Measurements from ENCODE around the gene NDUFA9. TPM values are rescaled to one million over a fixed set of nuclear protein-coding genes. Genes with fewer than 3 reads are reported as not detected.

NDUFA9 gene
- total RNA-seq, 1 experiment from 2014 or later: 74.0 TPM

DNA sequence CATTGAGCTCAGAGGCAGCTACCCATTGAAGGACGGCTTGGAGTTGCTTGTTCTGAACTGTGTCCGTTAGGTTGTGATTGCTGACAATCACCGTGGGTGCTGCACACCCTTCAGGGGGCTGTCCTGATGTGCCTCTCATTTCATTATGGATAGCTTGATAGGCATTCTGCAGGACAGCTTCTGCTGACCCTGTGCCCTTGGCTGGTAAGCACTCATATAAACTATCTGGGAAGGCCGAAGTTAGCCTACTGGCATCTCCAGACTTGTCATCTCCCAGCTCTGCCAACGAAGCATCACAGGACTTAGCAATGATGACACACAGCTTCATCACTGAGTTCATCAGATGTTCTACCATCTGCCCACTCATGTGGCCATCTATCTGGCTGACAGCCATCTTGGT is 22.4 kb upstream of the NDUFA9 start:
- intact Hi-C loops (cut with micrococcal nuclease; ENCODE audit: unreplicated experiment) (no loop called here), in situ Hi-C loops (cut with HindIII; ENCODE audit: low pct_unique_long_range_greater_than_20kb, low sequenced_read_pairs) (no loop called here)
- no peak for ATAC-seq
- ChIA-PET CTCF (no interaction called here), POLR2A (interaction anchor here (0.5 kb wide), 1 partner anchor 692 kb away, joined by 4 read pairs; no protein-coding TSS in a partner anchor)
- Histone ChIP-seq H3K36me3 (ENCODE audit: control insufficient read depth, insufficient read depth, low read length) (no peaks in the 10 kb centered on the region), H3K4me1 (ENCODE audit: control insufficient read depth, insufficient read depth, low read length) (no peaks in the 10 kb centered on the region), H3K27ac (ENCODE audit: low read length) (no peak overlapping the region), H3K27me3 (ENCODE audit: control insufficient read depth, insufficient read depth, low read length) (peaks cover 4% of the 10 kb centered on the region), H3K4me3 (ENCODE audit: low read depth in 2 of 2, low read length in 2 of 2) (no peak overlapping the region), H3K9me3 (ENCODE audit: control insufficient read depth, insufficient read depth, low read depth, low read length) (no peaks in the 10 kb centered on the region)
- no peak for DNase-seq (ENCODE audit: low read depth, low spot score)
- BruUV-seq (replicated peaks): no TSS peak
- TF ChIP-seq POLR2AphosphoS5 (IDR thresholded peaks at IDR 0.05; ENCODE audit: low read depth, low read length) (no peak), TCF7L2 (IDR thresholded peaks at IDR 0.05; ENCODE audit: low read depth, low read length) (no peak), SIN3A (IDR thresholded peaks at IDR 0.05; ENCODE audit: borderline replicate concordance, insufficient read depth, low read depth, low read length) (no peak)
- TF ChIP-seq, protein P1, sequence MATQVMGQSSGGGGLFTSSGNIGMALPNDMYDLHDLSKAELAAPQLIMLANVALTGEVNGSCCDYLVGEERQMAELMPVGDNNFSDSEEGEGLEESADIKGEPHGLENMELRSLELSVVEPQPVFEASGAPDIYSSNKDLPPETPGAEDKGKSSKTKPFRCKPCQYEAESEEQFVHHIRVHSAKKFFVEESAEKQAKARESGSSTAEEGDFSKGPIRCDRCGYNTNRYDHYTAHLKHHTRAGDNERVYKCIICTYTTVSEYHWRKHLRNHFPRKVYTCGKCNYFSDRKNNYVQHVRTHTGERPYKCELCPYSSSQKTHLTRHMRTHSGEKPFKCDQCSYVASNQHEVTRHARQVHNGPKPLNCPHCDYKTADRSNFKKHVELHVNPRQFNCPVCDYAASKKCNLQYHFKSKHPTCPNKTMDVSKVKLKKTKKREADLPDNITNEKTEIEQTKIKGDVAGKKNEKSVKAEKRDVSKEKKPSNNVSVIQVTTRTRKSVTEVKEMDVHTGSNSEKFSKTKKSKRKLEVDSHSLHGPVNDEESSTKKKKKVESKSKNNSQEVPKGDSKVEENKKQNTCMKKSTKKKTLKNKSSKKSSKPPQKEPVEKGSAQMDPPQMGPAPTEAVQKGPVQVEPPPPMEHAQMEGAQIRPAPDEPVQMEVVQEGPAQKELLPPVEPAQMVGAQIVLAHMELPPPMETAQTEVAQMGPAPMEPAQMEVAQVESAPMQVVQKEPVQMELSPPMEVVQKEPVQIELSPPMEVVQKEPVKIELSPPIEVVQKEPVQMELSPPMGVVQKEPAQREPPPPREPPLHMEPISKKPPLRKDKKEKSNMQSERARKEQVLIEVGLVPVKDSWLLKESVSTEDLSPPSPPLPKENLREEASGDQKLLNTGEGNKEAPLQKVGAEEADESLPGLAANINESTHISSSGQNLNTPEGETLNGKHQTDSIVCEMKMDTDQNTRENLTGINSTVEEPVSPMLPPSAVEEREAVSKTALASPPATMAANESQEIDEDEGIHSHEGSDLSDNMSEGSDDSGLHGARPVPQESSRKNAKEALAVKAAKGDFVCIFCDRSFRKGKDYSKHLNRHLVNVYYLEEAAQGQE (IDR thresholded peaks at IDR 0.05; ENCODE audit: insufficient read depth in 1 of 2, low read depth in 2 of 2, low read length in 1 of 2): no peak
- TF ChIP-seq, protein P2, sequence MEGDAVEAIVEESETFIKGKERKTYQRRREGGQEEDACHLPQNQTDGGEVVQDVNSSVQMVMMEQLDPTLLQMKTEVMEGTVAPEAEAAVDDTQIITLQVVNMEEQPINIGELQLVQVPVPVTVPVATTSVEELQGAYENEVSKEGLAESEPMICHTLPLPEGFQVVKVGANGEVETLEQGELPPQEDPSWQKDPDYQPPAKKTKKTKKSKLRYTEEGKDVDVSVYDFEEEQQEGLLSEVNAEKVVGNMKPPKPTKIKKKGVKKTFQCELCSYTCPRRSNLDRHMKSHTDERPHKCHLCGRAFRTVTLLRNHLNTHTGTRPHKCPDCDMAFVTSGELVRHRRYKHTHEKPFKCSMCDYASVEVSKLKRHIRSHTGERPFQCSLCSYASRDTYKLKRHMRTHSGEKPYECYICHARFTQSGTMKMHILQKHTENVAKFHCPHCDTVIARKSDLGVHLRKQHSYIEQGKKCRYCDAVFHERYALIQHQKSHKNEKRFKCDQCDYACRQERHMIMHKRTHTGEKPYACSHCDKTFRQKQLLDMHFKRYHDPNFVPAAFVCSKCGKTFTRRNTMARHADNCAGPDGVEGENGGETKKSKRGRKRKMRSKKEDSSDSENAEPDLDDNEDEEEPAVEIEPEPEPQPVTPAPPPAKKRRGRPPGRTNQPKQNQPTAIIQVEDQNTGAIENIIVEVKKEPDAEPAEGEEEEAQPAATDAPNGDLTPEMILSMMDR (IDR thresholded peaks at IDR 0.05): no peak

DNA sequence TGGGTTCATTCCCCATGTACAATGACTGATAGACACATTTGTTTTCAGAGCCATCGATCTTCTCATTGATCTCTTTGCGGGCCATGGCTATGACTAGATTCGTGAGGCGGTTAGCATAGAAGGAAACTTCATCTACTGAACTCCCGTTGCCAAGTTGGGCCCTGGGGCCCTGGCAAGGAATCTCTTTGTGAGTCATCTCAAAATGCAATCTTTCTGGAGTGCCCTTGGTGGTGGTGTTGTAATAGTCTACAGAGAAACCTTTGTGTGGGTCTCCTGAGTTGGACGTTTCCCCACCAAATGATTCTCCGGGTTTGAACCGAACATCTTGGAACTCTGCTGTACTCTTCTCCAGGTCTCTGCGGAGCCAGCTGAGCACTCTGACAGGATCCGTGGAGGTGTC is 20.5 kb upstream of the NDUFA9 start:
- intact Hi-C loops (cut with micrococcal nuclease; ENCODE audit: unreplicated experiment) (no loop called here), in situ Hi-C loops (cut with HindIII; ENCODE audit: low pct_unique_long_range_greater_than_20kb, low sequenced_read_pairs) (no loop called here)
- peaks cover 8% of the 10 kb centered on the region for H3K27me3 ChIP-seq (ENCODE audit: control insufficient read depth, insufficient read depth, low read length)
- no peak for ATAC-seq
- POLR2A ChIA-PET: no interaction called here
- H3K36me3 ChIP-seq (ENCODE audit: control insufficient read depth, insufficient read depth, low read length): no peaks in the 10 kb centered on the region
- TF ChIP-seq TCF7L2 (IDR thresholded peaks at IDR 0.05; ENCODE audit: low read depth, low read length) (no peak), SIN3A (IDR thresholded peaks at IDR 0.05; ENCODE audit: borderline replicate concordance, insufficient read depth, low read depth, low read length) (no peak), POLR2AphosphoS5 (IDR thresholded peaks at IDR 0.05; ENCODE audit: low read depth, low read length) (no peak)
- TF ChIP-seq, protein P1 (IDR thresholded peaks at IDR 0.05; ENCODE audit: insufficient read depth in 1 of 2, low read depth in 2 of 2, low read length in 1 of 2): no peak
- TF ChIP-seq, protein P2 (IDR thresholded peaks at IDR 0.05): no peak
- CTCF ChIA-PET: no interaction called here
- H3K4me1 ChIP-seq (ENCODE audit: control insufficient read depth, insufficient read depth, low read length): no peaks in the 10 kb centered on the region
- no peaks in the 10 kb centered on the region for H3K9me3 ChIP-seq (ENCODE audit: control insufficient read depth, insufficient read depth, low read depth, low read length)
- H3K27ac ChIP-seq (ENCODE audit: low read length): no peak overlapping the region
- no peak overlapping the region for H3K4me3 ChIP-seq (ENCODE audit: low read depth in 2 of 2, low read length in 2 of 2)
- DNase-seq (ENCODE audit: low read depth, low spot score): no peak
- BruUV-seq (replicated peaks): no TSS peak

Measured in Panc1 (cell line).